GM04503 (cell line): Measurements from ENCODE around the gene ADAM12.
A peak's percentile ranks its signal among the peaks of the same experiment; 100 is the strongest.
"Not testable (repeated sequence)": the region's sequence is repeated elsewhere in the genome, so short reads cannot be mapped to it uniquely, and the experiment has no call there.

Experiments used
- DNase-seq: peaks from one replicate; pipeline ENCODE4 v3.0.0-alpha.2; 2012; ENCODE audit warnings: low read depth

The ADAM12 gene

GRCh38 chr10:126054191-126054590 is 334.1 kb downstream of the ADAM12 start:
- DNase-seq: no peak

GRCh38 chr10:126052171-126052570 is 336.1 kb downstream of the ADAM12 start:
- no peak for DNase-seq

- DNase-seq: no peak
Measured at GRCh38 chr10:126049759-126050700, 338.2 kb downstream of the ADAM12 start.

- DNase-seq: not testable (repeated sequence)
Measured at GRCh38 chr10:126047749-126048148, 340.5 kb downstream of the ADAM12 start.

- no peak for DNase-seq
Measured at GRCh38 chr10:126046831-126047230, 341.4 kb downstream of the ADAM12 start.

- DNase-seq: no peak
Measured at GRCh38 chr10:126045861-126046260, 342.4 kb downstream of the ADAM12 start.

GRCh38 chr10:126043389-126043788 is 344.9 kb downstream of the ADAM12 start:
- no peak for DNase-seq

- DNase-seq: no peak
Measured at GRCh38 chr10:126042906-126043305, 345.4 kb downstream of the ADAM12 start.

- DNase-seq: no peak
Measured at GRCh38 chr10:126042354-126042753, 345.9 kb downstream of the ADAM12 start.

GRCh38 chr10:126041804-126042231 is 346.5 kb downstream of the ADAM12 start:
- DNase-seq: no peak

- no peak for DNase-seq
Measured at GRCh38 chr10:126041117-126041516, 347.2 kb downstream of the ADAM12 start.

GRCh38 chr10:126037946-126038345 is 350.3 kb downstream of the ADAM12 start:
- DNase-seq: no peak

GRCh38 chr10:126036515-126036914 is 351.8 kb downstream of the ADAM12 start:
- no peak for DNase-seq

GRCh38 chr10:126034586-126034985 is 353.7 kb downstream of the ADAM12 start:
- DNase-seq: no peak

GRCh38 chr10:126029999-126030398 is 358.3 kb downstream of the ADAM12 start:
- no peak for DNase-seq

GRCh38 chr10:126027692-126028091 is 360.6 kb downstream of the ADAM12 start:
- DNase-seq: no peak

GRCh38 chr10:126022841-126023240 is 365.4 kb downstream of the ADAM12 start:
- DNase-seq: no peak

GRCh38 chr10:126021833-126022500 is 366.3 kb downstream of the ADAM12 start:
- no peak for DNase-seq

- peak; percentile 11 for DNase-seq
Measured at GRCh38 chr10:126017961-126018560, 370.2 kb downstream of the ADAM12 start.

- DNase-seq: no peak
Measured at GRCh38 chr10:126016882-126017281, 371.4 kb downstream of the ADAM12 start.

- DNase-seq: no peak
Measured at GRCh38 chr10:126016156-126016805, 372.0 kb downstream of the ADAM12 start.

GRCh38 chr10:126015413-126015812 is 372.9 kb downstream of the ADAM12 start:
- DNase-seq: no peak
